GM10266 (cell line): ENCODE results near the gene CALN1.

Experiments
- DNase-seq: peaks from one replicate; pipeline ENCODE4 v3.0.0; 2012; ENCODE audit errors: extremely low spot score
- TF ChIP-seq, protein P1 (sequence below): IDR thresholded peaks from 2 replicates; pipeline ENCODE4 v1.5.1; 2012; ENCODE audit warnings: mild to moderate bottlenecking, low read depth; ENCODE audit not compliant: control insufficient read depth, insufficient read depth; ENCODE audit errors: missing control alignments

CALN1 gene

DNA sequence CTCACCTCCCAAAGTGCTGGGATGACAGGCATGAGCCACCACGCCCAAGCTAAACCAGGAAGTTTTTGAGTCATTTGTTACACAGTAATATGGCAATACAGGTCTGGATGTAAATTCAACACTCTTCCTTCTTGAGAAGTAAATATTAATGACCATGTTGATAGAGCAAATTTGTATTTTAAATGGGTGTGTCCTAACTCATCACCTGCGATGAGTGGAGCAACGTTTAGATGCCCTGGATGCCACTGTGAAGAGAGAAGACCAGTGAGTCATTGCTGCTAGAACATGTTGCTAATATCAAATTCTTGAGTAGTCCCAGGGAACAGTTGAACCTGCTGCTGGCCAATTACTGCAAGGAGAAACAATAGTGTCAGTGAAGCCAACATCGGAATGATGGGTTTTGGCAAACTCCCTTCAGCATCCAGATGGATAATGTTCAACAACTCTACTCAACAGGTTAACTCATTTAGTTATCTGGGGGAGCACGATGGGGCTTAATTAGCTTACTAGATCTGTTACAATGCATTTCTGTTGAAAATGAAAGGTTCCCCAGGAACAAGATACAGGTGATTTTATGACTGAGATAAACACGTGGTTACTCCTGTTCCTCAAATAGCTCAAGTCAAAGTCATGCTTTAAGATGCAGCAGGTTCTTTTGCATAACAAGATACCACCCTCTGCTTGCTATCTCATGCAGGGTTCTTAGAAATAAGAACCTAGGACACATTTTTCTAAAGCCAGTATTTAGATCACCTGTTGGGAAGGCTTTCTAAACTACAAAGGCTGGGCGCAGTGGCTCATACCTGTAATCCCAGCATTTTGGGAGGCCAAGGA is 146.8 kb downstream of the CALN1 start:
- TF ChIP-seq, protein P1, sequence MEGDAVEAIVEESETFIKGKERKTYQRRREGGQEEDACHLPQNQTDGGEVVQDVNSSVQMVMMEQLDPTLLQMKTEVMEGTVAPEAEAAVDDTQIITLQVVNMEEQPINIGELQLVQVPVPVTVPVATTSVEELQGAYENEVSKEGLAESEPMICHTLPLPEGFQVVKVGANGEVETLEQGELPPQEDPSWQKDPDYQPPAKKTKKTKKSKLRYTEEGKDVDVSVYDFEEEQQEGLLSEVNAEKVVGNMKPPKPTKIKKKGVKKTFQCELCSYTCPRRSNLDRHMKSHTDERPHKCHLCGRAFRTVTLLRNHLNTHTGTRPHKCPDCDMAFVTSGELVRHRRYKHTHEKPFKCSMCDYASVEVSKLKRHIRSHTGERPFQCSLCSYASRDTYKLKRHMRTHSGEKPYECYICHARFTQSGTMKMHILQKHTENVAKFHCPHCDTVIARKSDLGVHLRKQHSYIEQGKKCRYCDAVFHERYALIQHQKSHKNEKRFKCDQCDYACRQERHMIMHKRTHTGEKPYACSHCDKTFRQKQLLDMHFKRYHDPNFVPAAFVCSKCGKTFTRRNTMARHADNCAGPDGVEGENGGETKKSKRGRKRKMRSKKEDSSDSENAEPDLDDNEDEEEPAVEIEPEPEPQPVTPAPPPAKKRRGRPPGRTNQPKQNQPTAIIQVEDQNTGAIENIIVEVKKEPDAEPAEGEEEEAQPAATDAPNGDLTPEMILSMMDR: no peak
- DNase-seq: no peak

DNA sequence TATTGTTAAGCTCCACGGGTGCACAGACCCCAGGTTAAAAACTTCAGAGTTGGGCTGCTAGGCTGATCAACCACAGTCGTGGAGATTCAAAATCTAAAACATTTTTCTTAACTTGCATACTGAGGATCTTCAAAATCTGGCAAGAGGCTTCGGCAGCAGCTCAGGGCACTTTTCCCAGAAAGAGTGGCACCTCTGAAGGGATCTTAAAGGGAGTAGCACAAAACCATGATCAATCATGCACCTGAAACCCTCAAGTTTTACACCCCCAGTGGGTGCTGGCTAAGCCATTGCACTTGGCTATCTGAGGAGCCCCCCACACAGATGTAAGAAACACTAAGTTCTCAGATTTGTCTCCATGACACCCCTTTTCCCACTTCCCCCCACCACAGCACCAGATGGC is 151.7 kb downstream of the CALN1 start:
- DNase-seq: no peak
- TF ChIP-seq, protein P1: no peak

DNA sequence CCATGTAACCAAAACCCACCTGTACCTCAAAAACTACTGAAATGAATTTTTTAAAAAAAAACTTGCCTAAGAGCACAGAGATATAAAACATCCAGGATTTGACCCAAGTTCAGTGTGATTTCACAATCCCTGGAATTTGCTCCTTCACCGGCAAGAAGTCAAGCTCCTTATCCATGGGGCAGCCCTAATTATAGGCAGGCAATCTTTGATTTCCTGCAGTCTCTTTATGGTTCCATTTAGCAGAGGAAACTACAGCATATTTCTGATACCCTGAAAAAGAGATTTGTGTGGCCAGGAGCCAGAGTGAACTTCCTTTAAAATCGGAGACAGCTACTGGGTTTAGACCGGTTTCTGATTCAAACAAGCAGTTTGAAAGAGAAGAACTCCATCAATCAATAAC is 154.1 kb downstream of the CALN1 start:
- no peak for DNase-seq
- TF ChIP-seq, protein P1: no peak

DNA sequence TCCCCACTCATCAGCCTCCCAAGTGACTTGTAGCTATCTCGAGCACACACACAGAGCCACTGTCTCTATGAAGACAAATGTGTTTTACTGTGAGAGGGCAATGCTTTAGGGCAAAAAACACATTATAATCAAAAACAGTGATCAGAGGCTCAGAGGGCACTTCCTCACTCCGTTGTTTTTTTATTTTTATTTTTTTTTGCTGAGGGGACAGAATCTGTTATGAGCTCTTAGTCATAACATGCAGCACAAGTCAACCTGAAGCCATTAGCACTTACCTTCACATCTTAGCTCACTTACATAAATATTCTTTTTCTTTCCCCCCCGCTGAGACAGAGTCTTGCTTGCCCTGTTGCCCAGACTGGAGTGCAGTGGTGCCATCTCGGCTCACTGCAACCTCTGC is 157.7 kb downstream of the CALN1 start:
- DNase-seq: no peak
- TF ChIP-seq, protein P1: no peak

DNA sequence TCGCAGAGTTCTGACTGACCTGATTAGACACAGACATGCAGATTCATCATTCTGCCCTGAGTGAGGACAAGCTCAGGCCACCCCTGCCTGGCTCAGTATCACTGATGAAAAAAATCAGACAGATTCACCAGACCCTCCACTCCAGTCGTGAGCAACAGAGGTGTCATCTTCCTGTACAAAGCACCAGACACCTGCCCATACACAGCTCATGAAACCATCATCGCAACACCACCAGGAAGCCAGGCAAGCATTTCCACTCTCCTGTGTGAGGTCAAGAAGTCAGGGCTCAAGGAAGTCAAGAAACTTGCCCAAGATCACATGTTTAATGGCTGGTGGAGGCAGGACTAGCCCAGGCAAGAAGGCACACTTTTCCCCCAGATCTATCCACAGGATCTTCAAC is 163.0 kb downstream of the CALN1 start:
- TF ChIP-seq, protein P1: no peak
- no peak for DNase-seq

DNA sequence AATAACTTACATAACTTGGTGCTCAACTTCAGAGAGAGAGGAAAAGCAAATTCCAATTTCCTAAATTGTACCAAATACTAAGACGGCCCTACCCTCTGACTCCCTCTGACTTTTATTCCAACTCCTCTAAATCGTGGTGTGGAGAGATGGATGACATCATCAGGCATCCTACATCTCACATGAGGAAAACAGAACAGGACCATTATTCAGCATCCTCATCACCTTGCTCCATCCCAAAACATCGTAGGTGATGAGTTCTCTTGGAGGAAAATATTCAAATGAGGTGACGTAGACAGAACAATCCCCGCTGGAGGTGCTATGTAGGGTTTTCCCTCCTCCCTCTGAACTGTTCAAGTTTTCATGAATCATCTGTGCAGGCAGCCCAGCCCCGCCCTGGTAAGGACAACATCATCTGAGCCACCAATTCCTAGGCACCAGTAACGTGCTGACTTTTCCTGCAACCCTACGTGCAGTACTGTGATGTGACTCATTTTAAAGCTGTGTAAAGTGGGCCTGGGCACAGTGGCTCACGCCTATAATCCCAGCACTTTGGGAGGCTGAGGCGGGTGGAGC is 167.2 kb downstream of the CALN1 start:
- TF ChIP-seq, protein P1: no peak
- DNase-seq: no peak

DNA sequence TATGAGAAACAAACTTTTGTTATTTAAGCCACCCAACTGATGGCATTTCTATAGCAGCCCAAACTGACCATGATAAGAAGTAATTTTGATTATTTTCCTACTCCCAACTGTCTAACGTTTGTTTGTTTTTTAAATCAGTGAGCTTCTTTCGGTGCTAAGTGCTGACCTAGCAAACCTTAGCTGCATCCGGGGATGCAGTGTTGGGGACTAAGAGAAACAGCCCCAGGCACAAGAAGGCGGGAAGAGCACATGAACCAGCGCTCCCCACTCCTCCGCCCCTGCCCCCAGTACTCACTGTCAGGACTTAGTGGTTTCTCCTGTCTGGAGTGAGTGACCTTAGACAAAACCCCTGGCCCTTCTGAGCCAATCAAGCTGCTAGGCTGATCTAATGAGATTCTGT is 168.8 kb downstream of the CALN1 start:
- TF ChIP-seq, protein P1: no peak
- DNase-seq: no peak
